Endometrial microvascular endothelial cells (primary cell): ENCODE results near the gene NTN5. TPM values are rescaled to one million over a fixed set of nuclear protein-coding genes. Genes with fewer than 3 reads are reported as not detected.

ENCODE experiments used
- total RNA-seq: library from RNA; depleted of rRNA; stranded (reverse); fragments of >200 nt; gene quantifications from one replicate; pipeline ENCODE4 v1.2.3, GENCODE V29; 2015; ENCODE audit errors: inconsistent ontology term

NTN5 gene
- total RNA-seq, 1 donor from 2014 or later: not detected

Other genes with a start within 250 kb of the NTN5 start
- gene GRWD1, start 227.0 kb downstream of the NTN5 start, total RNA-seq: 84.6 TPM
- 0.84 TPM for gene KCNJ14, start 217.4 kb downstream of the NTN5 start, total RNA-seq
- 19.0 TPM for gene CYTH2, start 203.6 kb downstream of the NTN5 start, total RNA-seq
- gene LMTK3, start 161.2 kb downstream of the NTN5 start, total RNA-seq: not detected
- not detected for gene SULT2B1, start 120.8 kb downstream of the NTN5 start, total RNA-seq
- gene SPACA4, start 66.3 kb downstream of the NTN5 start, total RNA-seq: not detected
- gene FAM83E, start 57.9 kb downstream of the NTN5 start, total RNA-seq: not detected
- 2,158 TPM for gene RPL18, start 53.8 kb downstream of the NTN5 start, total RNA-seq
- 7.8 TPM for gene SPHK2, start 53.5 kb downstream of the NTN5 start, total RNA-seq
- gene DBP, start 35.6 kb downstream of the NTN5 start, total RNA-seq: 0.46 TPM
- gene CA11, start 26.8 kb downstream of the NTN5 start, total RNA-seq: 0.28 TPM
- gene FUT2, start 23.0 kb upstream of the NTN5 start, total RNA-seq: not detected
- gene MAMSTR, start 46.7 kb upstream of the NTN5 start, total RNA-seq: 0.09 TPM
- gene RASIP1, start 67.6 kb upstream of the NTN5 start, total RNA-seq: 191 TPM
- gene IZUMO1, start 73.9 kb upstream of the NTN5 start, total RNA-seq: 0.84 TPM
- 4.9 TPM for gene FUT1, start 79.6 kb upstream of the NTN5 start, total RNA-seq
- not detected for gene FGF21, start 82.5 kb upstream of the NTN5 start, total RNA-seq
- 82.0 TPM for gene BCAT2, start 138.0 kb upstream of the NTN5 start, total RNA-seq
- gene HSD17B14, start 163.5 kb upstream of the NTN5 start, total RNA-seq: 4.5 TPM
- gene PLEKHA4, start 195.6 kb upstream of the NTN5 start, total RNA-seq: not detected
- gene PPP1R15A, start 199.4 kb upstream of the NTN5 start, total RNA-seq: 56.0 TPM
- not detected for gene TULP2, start 225.7 kb upstream of the NTN5 start, total RNA-seq
- 227 TPM for gene NUCB1, start 227.3 kb upstream of the NTN5 start, total RNA-seq